RPMI7951 (cell line): ENCODE results near the gene PCSK5. TPM values are rescaled to one million over a fixed set of nuclear protein-coding genes. Genes with fewer than 3 reads are reported as not detected.

ENCODE experiments used
- DNase-seq: peaks from one replicate; pipeline ENCODE4 v3.0.0-alpha.2; 2012; ENCODE audit warnings: low read depth
- total RNA-seq: library from RNA; depleted of rRNA; stranded (reverse); fragments of >200 nt; shearing (Covaris generic); gene quantifications from 2 replicates; pipeline ENCODE4 v1.2.3, GENCODE V29; 2014

Gene PCSK5
- total RNA-seq, 1 experiment from 2014 or later = 0.36 TPM

GRCh38 chr9:76394960-76395252 is 504.4 kb downstream of the PCSK5 start:
- peak; percentile 56 for DNase-seq

GRCh38 chr9:76395381-76395780 is 504.9 kb downstream of the PCSK5 start:
- DNase-seq = no peak

GRCh38 chr9:76396144-76396543 is 505.7 kb downstream of the PCSK5 start:
- DNase-seq = no peak

- no peak for DNase-seq
These were observed 506.1 kb downstream of the PCSK5 start for GRCh38 chr9:76396597-76396996.

GRCh38 chr9:76399856-76400255 is 509.4 kb downstream of the PCSK5 start:
- no peak for DNase-seq

GRCh38 chr9:76400534-76401096 is 510.1 kb downstream of the PCSK5 start:
- no peak for DNase-seq

- no peak for DNase-seq
These were observed 510.7 kb downstream of the PCSK5 start for GRCh38 chr9:76401176-76401575.

- DNase-seq = no peak
These were observed 511.3 kb downstream of the PCSK5 start for GRCh38 chr9:76401580-76402354.

GRCh38 chr9:76403352-76403751 is 512.9 kb downstream of the PCSK5 start:
- peak; percentile 76 for DNase-seq

GRCh38 chr9:76404401-76404800 is 513.9 kb downstream of the PCSK5 start:
- DNase-seq = no peak

GRCh38 chr9:76405340-76405739 is 514.9 kb downstream of the PCSK5 start:
- no peak for DNase-seq

- no peak for DNase-seq
These were observed 515.4 kb downstream of the PCSK5 start for GRCh38 chr9:76405868-76406267.
